A549 (cell line): ENCODE measurements around the gene FTCD. TPM values are rescaled to one million over a fixed set of nuclear protein-coding genes. Genes with fewer than 3 reads are reported as not detected.

ENCODE experiments used
- ATAC-seq, 2 experiments: fragments of 200-7000 bp in 1 of 2; fragments of >200 bp in 1 of 2; cut with Nextera tagmentation in 1 of 2; cut with Tn5 transposase in 1 of 2; 3 replicates each; pipeline versions ENCODE4 v1.8.0 to v1.9.1; 2018 to 2020; ENCODE audit warnings: mild to moderate bottlenecking in 1 of 2, moderate library complexity in 1 of 2
- CTCF ChIA-PET: fragments of 300-600 bp; sonication (Branson Sonifier 250); formaldehyde crosslinking; extraction: SDS; loops from one replicate; lab custom pipeline; 2021; ENCODE audit warnings: antibody characterized with exemption, inconsistent platforms; lab: Yijun Ruan, JAX
- POLR2A ChIA-PET: fragments of 350-600 bp; formaldehyde crosslinking; extraction: SDS; loops from one replicate; lab custom pipeline; 2021; ENCODE audit warnings: antibody characterized with exemption, inconsistent platforms; lab: Yijun Ruan, JAX
- DNase-seq, 2 experiments: peaks; one replicate each; pipeline versions ENCODE4 v3.0.0 to v3.0.0-alpha.2; 2011 to 2016; ENCODE audit warnings: low read depth in 1 of 2, low spot score in 1 of 2
- FAIRE-seq: peaks from 2 replicates; lab custom pipeline; 2011; peaks lifted over from hg19 to GRCh38; lab: Jason Lieb, UNC
- H3K27ac ChIP-seq, 2 experiments: fragments of >200 bp; sonication (Bioruptor Twin); formaldehyde crosslinking; 3 replicates each; pipeline ENCODE4 v1.5.1; 2016 to 2017
- H3K4me1 ChIP-seq: fragments of >200 bp; sonication (Bioruptor Twin); formaldehyde crosslinking; 3 replicates; pipeline ENCODE4 v1.6.1; 2016
- H3K4me2 ChIP-seq: fragments of >200 bp; sonication (Bioruptor Twin); formaldehyde crosslinking; 3 replicates; pipeline ENCODE4 v1.6.1; 2016
- H3K4me3 ChIP-seq: fragments of >200 bp; sonication (Bioruptor Twin); formaldehyde crosslinking; 3 replicates; pipeline ENCODE4 v1.5.1; 2016
- H3K9me3 ChIP-seq: fragments of >200 bp; sonication (Bioruptor Twin); formaldehyde crosslinking; 3 replicates; pipeline ENCODE4 v1.6.1; 2016
- CBX2 ChIP-seq: fragments of 200-600 bp; sonication (generic); IDR thresholded peaks from 2 replicates; pipeline ENCODE4 v1.6.1; 2016; ENCODE audit warnings: low read depth, mild to moderate bottlenecking, borderline replicate concordance
- JUN ChIP-seq, 2 experiments: fragments of >200 bp; sonication (Bioruptor Twin); formaldehyde crosslinking; IDR thresholded peaks; 2 replicates in 1 of 2; 3 replicates in 1 of 2; pipeline ENCODE4 v1.6.1; 2016 to 2017
- PHF8 ChIP-seq: fragments of 200-600 bp; sonication (generic); IDR thresholded peaks from 2 replicates; pipeline ENCODE4 v1.6.1; 2016; ENCODE audit warnings: low read depth, mild to moderate bottlenecking, antibody characterized with exemption, moderate library complexity, borderline replicate concordance
- RAD21 ChIP-seq, 2 experiments: fragments of >200 bp in 1 of 2; sonication (Bioruptor Twin) in 1 of 2; formaldehyde crosslinking in 1 of 2; IDR thresholded peaks in 1 of 2; conservative IDR thresholded peaks in 1 of 2; 2 replicates in 1 of 2; 3 replicates in 1 of 2; pipeline ENCODE4 v1.6.1; 2012 to 2018; ENCODE audit warnings: inconsistent platforms in 1 of 2
- RFX5 ChIP-seq: fragments of 450-650 bp; IDR thresholded peaks from 2 replicates; pipeline ENCODE4 v1.7.1; 2014; ENCODE audit warnings: antibody characterized with exemption, mild to moderate bottlenecking, moderate library complexity
- SMC3 ChIP-seq: fragments of >200 bp; sonication (Bioruptor Twin); formaldehyde crosslinking; IDR thresholded peaks from 3 replicates; pipeline ENCODE4 v1.6.1; 2018; ENCODE audit warnings: inconsistent platforms
- WGBS: methylation state at CpG from one replicate; pipeline ENCODE4 v1.1.6; 2017; ENCODE audit errors: missing lambda C conversion rate; 5-methylcytosine and 5-hydroxymethylcytosine counted together
- polyA plus RNA-seq, 4 experiments: library from polyadenylated mRNA; depleted of rRNA in 3 of 4; stranded (reverse); fragments of >200 nt; fragmentation: RNase III in 1 of 4; extraction: RNeasy Plus Mini Kit Qiagen cat#74134 plus additional on column Dnase treatment in 1 of 4; gene quantifications; 2 replicates in 3 of 4; 3 replicates in 1 of 4; pipeline ENCODE4 v1.2.3, GENCODE V29; 2011 to 2017
- TF ChIP-seq, protein P1 (sequence below): fragments of 150-350 bp; IDR thresholded peaks from 2 replicates; pipeline ENCODE4 v1.6.1; 2014; ENCODE audit warnings: low read depth, mild to moderate bottlenecking, low read length
- TF ChIP-seq, protein P2 (sequence below): fragments of 250-450 bp; sonication (Bioruptor Pico); IDR thresholded peaks from 2 replicates; pipeline ENCODE4 v1.5.0; 2021; ENCODE audit warnings: mild to moderate bottlenecking, moderate library complexity, borderline replicate concordance
- TF ChIP-seq, protein P3 (sequence below): IDR thresholded peaks from 2 replicates; pipeline ENCODE4 v1.6.1; 2012
- TF ChIP-seq, protein P4 (sequence below): IDR thresholded peaks from 2 replicates; pipeline ENCODE4 v1.6.1; 2012
- TF ChIP-seq, protein P5 (sequence below): fragments of 250-450 bp; sonication (Bioruptor Pico); IDR thresholded peaks from 2 replicates; pipeline ENCODE4 v1.5.0; 2020; ENCODE audit warnings: low read depth, mild to moderate bottlenecking, moderate library complexity

The FTCD gene
- polyA plus RNA-seq, 2 of the 4 experiments (the other 2 are of a cell fraction) = not detected

DNA sequence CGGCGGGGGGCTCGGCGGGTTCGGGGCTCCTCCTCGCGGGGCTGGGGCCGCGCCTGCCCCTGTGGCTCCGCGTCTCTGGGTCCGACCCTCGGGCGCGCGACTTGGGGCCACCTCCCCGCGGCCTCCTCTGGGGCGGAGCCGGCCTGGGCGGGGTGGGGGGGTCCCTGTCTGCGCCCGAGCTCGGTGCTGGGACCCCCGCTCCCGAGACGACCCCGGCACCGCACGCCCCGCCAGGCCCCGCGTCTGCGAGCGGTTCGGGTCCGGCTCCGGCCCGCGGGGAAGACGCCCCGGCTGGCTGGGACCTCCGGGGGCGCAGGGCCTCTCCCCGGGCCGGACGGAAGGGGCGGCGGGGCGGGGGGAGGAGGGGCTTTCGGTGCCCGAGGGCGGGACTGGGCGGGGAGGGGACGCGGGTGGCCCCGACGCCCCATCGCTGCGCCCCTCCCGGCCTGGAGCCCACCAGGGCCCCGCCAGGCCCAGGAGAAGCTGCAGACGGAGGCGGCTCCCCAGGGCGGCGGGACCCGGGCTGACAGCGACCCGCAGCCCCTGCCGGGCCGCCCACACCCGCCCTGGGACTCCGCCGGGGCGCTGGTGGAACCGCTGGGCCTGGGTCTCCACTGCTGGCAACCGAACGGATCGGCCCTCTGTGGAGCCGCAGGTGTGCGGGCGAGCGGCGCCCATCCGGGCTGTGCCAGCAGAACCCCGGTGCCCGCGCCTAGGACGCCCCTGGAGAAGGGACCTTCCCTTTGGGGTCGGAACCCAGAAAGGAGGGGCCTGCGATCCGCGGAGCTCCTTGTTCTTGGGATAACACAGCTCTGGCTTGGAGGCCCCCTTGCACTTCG lies 56.9 kb downstream of the FTCD start:
- POLR2A ChIA-PET = no interaction called here
- CTCF ChIA-PET = interaction anchor here (1.3 kb wide), 1 partner anchor 55 kb away, joined by 3 read pairs; no protein-coding TSS in a partner anchor
- H3K4me3 ChIP-seq = peak overlapping the region; percentile 67
- H3K4me2 ChIP-seq = peak overlapping the region; percentile 95
- H3K27ac ChIP-seq = peak overlapping the region; percentile 72 to 90
- DNase-seq = no peak
- 60% methylated on average over 1 of the region's 94 CpGs for WGBS
- H3K9me3 ChIP-seq = peaks cover 7% of the 10 kb centered on the region; the same call in 1 of the 3 replicates
- no peak for FAIRE-seq
- no peak for TF ChIP-seq CBX2
- no peak for TF ChIP-seq RFX5
- TF ChIP-seq, protein P1, sequence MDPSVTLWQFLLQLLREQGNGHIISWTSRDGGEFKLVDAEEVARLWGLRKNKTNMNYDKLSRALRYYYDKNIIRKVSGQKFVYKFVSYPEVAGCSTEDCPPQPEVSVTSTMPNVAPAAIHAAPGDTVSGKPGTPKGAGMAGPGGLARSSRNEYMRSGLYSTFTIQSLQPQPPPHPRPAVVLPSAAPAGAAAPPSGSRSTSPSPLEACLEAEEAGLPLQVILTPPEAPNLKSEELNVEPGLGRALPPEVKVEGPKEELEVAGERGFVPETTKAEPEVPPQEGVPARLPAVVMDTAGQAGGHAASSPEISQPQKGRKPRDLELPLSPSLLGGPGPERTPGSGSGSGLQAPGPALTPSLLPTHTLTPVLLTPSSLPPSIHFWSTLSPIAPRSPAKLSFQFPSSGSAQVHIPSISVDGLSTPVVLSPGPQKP = no peak
- TF ChIP-seq, protein P2, sequence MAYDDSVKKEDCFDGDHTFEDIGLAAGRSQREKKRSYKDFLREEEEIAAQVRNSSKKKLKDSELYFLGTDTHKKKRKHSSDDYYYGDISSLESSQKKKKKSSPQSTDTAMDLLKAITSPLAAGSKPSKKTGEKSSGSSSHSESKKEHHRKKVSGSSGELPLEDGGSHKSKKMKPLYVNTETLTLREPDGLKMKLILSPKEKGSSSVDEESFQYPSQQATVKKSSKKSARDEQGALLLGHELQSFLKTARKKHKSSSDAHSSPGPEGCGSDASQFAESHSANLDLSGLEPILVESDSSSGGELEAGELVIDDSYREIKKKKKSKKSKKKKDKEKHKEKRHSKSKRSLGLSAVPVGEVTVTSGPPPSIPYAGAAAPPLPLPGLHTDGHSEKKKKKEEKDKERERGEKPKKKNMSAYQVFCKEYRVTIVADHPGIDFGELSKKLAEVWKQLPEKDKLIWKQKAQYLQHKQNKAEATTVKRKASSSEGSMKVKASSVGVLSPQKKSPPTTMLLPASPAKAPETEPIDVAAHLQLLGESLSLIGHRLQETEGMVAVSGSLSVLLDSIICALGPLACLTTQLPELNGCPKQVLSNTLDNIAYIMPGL (CRISPR knock-in tag) = no peak
- TF ChIP-seq, protein P3, sequence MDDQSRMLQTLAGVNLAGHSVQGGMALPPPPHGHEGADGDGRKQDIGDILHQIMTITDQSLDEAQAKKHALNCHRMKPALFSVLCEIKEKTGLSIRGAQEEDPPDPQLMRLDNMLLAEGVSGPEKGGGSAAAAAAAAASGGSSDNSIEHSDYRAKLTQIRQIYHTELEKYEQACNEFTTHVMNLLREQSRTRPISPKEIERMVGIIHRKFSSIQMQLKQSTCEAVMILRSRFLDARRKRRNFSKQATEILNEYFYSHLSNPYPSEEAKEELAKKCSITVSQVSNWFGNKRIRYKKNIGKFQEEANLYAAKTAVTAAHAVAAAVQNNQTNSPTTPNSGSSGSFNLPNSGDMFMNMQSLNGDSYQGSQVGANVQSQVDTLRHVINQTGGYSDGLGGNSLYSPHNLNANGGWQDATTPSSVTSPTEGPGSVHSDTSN = no peak
- H3K4me1 ChIP-seq = no peaks in the 10 kb centered on the region
- peak in 1 of 2 experiments; percentile 42; a peak in 3 of 6 replicates for ATAC-seq

DNA sequence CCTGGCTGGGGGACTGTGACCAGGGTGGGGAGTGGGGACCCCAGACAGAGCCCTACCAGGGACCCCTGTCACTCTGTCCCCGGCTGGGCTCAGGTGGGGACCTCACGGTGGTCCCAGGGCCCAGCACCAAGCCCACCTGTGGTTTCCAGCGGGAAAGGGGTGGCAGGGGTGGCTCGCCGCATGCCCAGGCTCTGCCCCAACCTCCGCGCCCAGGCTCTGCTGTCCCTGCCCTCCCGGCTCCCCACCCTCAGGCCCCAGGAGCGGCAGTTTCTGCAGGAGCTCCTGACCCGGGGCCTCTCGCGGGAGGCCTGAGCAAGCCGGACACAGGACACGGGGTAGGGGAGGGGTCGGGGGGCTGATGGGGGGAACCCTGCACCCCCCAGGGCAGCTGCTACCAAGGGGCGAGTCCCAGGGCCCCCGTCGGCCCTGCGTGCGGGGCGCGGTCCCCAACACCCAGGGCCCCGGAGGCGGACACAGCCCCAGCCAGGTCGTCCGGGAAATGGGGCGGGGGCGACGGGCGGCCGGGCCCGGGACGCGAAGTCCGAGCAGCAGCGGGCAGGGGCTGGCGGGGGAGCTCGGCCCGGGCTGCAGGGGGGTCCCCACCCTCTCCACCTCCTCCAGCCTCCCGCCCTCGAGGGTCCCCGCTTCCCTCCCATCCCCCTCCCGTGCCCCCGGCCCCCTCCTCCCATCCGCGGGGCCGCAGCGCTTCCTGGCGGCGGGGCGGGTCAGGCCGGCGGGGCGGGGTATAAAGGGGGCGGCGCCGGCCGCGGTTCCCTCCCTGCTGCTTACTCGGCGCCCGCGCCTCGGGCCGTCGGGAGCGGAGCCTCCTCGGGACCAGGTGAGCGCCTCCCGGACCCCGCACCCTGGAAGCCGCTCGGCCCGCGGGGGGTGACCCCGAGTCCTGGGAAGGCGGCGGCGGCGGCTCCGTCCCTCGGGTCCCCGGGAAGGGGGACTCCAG lies 57.8 kb downstream of the FTCD start, which contains the start of gene COL6A2:
TSS of gene COL6A2 (plus strand) at position 777 of the 958 bp plus-strand sequence.
- FAIRE-seq = no peak
- WGBS = no CpG with 5 or more reads among the region's 83 CpGs
- Histone ChIP-seq H3K4me1 (no peaks in the 10 kb centered on the region), H3K4me3 (peak within 1 kb of the TSS; percentile 67), H3K27ac (peak within 1 kb of the TSS; percentile 72 to 90), H3K9me3 (peaks cover 3% of the 10 kb centered on the region; the same call in 1 of the 3 replicates), H3K4me2 (peak within 1 kb of the TSS; percentile 95)
- ATAC-seq = peak; percentile 85 to 96
- TF ChIP-seq JUN (IDR thresholded peaks at IDR 0.05) (peak in 1 of 2 experiments; percentile 34; a peak in 1 of 5 replicates), RAD21 (conservative IDR thresholded peaks at IDR 0.05 in 1 of 2, IDR thresholded peaks at IDR 0.05 in 1 of 2) (peak; percentile 5 to 39; a peak in 1 of 5 replicates), PHF8 (peak; percentile 55; the same call in 1 of the 2 replicates), SMC3 (peak; percentile 22; the same call in 1 of the 3 replicates)
- TF ChIP-seq, protein P4, sequence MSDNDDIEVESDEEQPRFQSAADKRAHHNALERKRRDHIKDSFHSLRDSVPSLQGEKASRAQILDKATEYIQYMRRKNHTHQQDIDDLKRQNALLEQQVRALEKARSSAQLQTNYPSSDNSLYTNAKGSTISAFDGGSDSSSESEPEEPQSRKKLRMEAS = no peak
- TF ChIP-seq, protein P5, sequence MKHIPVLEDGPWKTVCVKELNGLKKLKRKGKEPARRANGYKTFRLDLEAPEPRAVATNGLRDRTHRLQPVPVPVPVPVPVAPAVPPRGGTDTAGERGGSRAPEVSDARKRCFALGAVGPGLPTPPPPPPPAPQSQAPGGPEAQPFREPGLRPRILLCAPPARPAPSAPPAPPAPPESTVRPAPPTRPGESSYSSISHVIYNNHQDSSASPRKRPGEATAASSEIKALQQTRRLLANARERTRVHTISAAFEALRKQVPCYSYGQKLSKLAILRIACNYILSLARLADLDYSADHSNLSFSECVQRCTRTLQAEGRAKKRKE = no peak
- peak; percentile 10 to 53 for DNase-seq
- ChIA-PET POLR2A (no interaction called here), CTCF (interaction anchor here (0.8 to 2.6 kb wide), 4 partner anchors 56 to 127 kb away, joined by 3 to 19 read pairs (median 4); no protein-coding TSS in a partner anchor)
